Left cardiac atrium (tissue), 4 donors: ENCODE data around the gene DYNLT4. TPM values are rescaled to one million over a fixed set of nuclear protein-coding genes. Genes with fewer than 3 reads are reported as not detected.
"Not testable (repeated sequence)": the region's sequence is repeated elsewhere in the genome, so short reads cannot be mapped to it uniquely, and the experiment has no call there.

Experiments used
- ATAC-seq, 2 donors: fragments of 200-7000 bp; cut with Tn5 transposase; one replicate each; pipeline ENCODE4 v1.9.1; 2020; ENCODE audit warnings: mild to moderate bottlenecking in 2 of 2, moderate library complexity in 2 of 2
- DNase-seq: peaks from one replicate; pipeline ENCODE4 v3.0.0-alpha.2; 2020
- intact Hi-C, 2 donors: fragments of 100-400 bp; cut with DNase I; formaldehyde crosslinking; loops; one replicate each; pipeline versions ENCODE4 v1.14.1 to v1.15.1; 2022 to 2023
- total RNA-seq, 2 donors: library from RNA; stranded (reverse); fragmentation: NEBNext Ultra II Directional; extraction: Animal tissue kit (Norgen Biotek cat#: 25700); gene quantifications; one replicate each; pipeline ENCODE4 v1.2.1, GENCODE V29; 2021
- donor health status: DM: no; HTN: yes; CAD: no.
- donor health status: DM: no; HTN: yes; CAD: no; lungs with severe emphysema.
- donor health status: DM: yes; HTN: yes; CAD: no.
- donor health status: Dilated cardiomyopathy.

The DYNLT4 gene
- total RNA-seq, 2 donors from 2014 or later: 0.71 to 0.79 TPM

DNA sequence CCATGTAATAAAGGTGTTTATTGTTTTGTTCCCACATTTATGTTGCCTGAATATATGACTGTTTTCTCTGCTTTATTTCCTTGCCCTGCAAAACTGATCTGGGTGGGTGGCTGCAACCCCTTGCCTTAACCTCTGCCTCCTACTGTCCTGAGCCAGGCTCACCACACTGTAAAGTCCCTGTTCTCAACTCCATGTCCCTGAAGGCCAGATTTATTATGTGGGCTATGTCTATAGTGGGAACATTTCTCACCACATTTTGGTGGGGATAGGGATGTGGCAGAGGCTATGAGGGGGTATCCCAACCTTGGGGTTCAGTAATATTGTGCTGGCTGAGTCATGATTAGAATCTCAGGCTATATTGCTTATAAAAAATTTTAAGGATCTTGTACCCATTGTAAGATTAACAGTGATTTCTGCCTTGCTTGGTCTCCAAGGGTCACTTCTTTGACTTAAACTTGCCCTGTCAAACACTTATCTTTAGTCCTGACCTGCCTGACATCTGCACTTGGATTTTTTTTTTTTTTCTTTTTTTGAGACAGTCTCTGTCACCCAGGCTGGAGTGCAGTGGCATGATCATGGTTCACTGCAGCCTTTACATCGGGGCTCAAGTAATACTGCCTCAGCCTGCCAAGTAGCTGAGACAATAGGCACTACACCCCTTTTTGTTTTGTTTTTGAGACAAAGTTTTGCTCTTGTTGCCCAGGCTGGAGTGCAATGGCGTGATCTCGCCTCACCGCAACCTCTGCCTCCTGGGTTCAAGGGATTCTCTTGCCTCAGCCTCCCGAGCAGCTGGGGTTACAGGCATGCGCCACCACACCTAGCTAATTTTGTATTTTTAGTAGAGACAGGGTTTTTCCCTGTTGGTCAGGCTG is 28.2 kb downstream of the DYNLT4 start:
- intact Hi-C loops: no loop called here
- DNase-seq (no peak), ATAC-seq (no peak)

DNA sequence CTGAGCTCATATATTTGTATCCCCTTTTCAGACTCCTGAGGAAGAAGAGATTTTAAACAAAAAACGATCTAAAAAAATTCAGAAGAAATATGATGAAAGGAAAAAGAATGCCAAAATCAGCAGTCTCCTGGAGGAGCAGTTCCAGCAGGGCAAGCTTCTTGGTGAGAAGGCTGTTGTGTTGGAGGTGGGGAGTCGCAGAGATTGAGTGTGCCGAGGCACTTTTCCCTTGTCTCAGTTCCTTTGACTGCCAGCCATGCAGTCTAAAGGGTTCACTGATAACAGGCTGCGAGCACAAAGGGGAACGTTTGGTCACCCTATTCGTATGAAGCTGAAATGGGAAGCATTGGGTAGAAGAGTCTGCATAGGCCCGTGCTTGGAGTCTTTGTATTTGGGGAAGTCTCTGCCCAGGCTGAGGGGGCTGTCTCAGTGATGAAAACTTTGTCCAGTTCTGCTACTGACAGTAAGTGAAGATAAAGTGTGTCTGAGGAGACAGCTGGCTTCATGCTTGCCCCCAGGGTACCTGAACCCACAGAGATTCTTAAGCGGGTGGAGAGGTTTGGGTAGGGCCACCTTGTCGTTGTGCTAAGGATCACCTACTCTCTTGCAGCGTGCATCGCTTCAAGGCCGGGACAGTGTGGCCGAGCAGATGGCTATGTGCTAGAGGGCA is 29.0 kb downstream of the DYNLT4 start:
- intact Hi-C loops: no loop called here
- ATAC-seq (no peak), DNase-seq (no peak)

GRCh38 chr1:44777547-44777946 is 29.6 kb downstream of the DYNLT4 start:
- ATAC-seq: no peak
- intact Hi-C loops: no loop called here
- DNase-seq: no peak

- ATAC-seq: no peak
- DNase-seq: no peak
- intact Hi-C loops: no loop called here
Observed at GRCh38 chr1:44776730-44777068, 30.5 kb downstream of the DYNLT4 start.

DNA sequence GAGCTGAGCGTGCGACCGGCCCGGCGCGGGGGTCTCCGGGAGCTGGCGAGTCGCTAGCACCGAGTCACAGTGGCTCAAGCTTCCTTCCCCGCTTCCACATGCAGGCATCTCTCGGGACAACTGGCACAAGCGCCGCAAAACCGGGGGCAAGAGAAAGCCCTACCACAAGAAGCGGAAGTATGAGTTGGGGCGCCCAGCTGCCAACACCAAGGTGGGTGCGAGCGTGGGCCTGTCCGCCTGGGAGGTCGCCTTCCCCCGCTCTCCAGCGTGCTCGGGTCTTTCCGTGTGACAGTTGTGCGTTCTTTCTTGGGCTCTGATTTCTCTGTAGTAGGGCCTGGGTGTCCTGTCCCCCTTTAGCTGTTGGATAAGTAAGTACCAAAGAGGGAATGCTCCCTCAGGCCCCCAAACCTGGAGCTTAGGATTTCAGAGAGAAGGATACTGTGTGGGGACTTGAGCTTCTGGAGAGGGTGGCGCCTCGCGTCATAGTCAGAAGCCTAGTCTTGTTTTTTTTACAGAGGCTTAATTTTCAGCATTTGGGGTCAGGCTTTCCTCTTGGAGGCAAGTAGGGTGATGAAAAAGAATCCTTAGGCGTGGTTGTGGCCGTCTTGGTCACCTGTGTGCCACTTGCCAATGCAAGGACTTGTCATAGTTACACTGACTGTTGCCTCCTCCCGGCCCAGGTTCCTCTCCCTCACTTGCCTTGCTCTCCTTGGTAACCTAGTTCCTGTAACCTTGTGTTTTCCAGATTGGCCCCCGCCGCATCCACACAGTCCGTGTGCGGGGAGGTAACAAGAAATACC is 31.0 kb downstream of the DYNLT4 start:
- DNase-seq (peak; percentile 57), ATAC-seq (peak; percentile 5 to 10)
- intact Hi-C loops: no loop called here

DNA sequence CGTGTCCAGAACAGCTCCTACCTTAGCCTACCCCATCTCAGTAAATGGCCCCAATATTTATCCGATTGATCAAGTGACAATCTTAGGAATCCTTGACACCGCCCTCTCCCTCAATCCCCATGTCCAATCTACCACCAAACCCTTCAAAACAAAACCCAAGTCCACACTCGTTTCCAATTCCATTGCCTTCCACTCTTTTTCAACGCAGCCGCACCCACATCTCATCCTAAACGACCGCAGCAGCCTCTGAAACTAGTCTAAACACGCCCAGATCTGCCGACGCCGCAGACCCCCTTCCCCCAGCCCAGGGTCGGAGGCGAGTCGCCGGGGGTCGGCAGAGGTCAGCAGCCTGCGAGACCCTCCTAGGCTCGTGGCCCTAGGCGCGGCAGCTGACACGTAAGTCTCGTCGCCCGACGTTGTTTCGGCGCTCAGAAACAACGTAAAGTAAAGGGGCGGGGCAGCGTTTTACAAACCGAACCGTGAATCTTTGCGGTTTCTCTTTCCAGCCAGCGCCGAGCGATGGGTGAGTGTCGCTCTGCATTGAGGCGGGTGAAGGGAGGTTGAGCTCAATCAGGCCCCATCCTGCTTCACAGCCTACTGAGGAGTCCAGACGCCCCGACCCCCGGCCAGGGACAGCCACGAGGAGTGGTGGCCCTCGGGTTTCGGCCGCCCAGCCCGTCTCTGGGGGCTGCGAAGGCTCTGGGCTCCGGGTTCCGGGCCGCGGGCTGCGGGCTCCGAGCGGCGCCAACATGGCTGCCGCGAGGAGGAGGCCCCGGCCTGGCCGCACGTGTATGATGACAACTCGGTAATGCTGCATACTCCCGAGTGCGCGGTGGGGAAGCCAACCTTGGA is 31.8 kb downstream of the DYNLT4 start, which contains the start of gene RPS8:
TSS of gene RPS8 (plus strand) at position 463 of the 852 bp plus-strand sequence. CDS start at position 520, 57 bp downstream.
- ATAC-seq: peak; percentile 92 to 94
- intact Hi-C loops: no loop called here
- DNase-seq: peak; percentile 94

- intact Hi-C loops, DNase-seq, ATAC-seq: not testable (repeated sequence)
Observed at GRCh38 chr1:44766421-44766820, 40.7 kb downstream of the DYNLT4 start.

DNA sequence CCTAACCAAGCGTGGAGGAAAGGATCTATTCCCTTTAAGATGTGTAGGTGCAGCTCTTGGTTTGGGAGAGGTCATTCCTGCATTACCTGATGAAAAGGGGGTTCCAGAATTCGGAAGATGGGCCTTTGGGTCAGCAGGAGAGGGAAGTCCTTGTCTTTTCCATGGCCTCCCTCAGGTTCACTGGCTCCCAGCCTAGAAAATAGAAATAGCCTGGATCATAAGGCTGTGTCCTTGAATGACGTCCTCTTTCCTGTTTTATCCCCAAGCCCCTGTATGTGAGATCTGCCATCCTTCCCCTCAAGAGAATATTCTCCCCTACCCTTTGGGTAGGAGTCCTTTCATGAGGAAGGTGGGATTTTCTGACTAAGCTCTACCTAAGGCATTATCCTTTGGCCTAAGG is 46.3 kb downstream of the DYNLT4 start:
- DNase-seq (no peak), ATAC-seq (no peak)
- intact Hi-C loops: no loop called here

- DNase-seq (no peak), ATAC-seq (no peak)
- intact Hi-C loops: no loop called here
Observed at GRCh38 chr1:44759077-44759476, 48.1 kb downstream of the DYNLT4 start.

GRCh38 chr1:44757420-44757819 is 49.7 kb downstream of the DYNLT4 start:
- intact Hi-C loops: no loop called here
- ATAC-seq: no peak

More at GRCh38 chr1:44757420-44757819, 49.7 kb downstream of the DYNLT4 start:
- no peak for DNase-seq

Other genes starting within 250 kb of the DYNLT4 start
- gene TMEM53, start 132.9 kb downstream of the DYNLT4 start, total RNA-seq: 10 to 100 TPM; 11.1 to 11.4 TPM
- gene ARMH1, start 132.6 kb downstream of the DYNLT4 start, total RNA-seq: 1 to 10 TPM in 1 of 2 donors, under 1 TPM in 1; 0.16 to 1.2 TPM
- not detected for gene RNU5D-1, start 76.2 kb downstream of the DYNLT4 start, total RNA-seq
- gene KIF2C, start 67.5 kb downstream of the DYNLT4 start, total RNA-seq: 1 to 10 TPM; 1.2 TPM
- 100 to 1,000 TPM; 950 to 999 TPM for gene RPS8, start 31.8 kb downstream of the DYNLT4 start, total RNA-seq
- under 1 TPM; 0.12 to 0.31 TPM for gene BEST4, start 19.2 kb downstream of the DYNLT4 start, total RNA-seq
- gene PLK3, start 7.0 kb downstream of the DYNLT4 start, total RNA-seq: 10 to 100 TPM in 1 of 2 donors, 1 to 10 TPM in 1; 7.6 to 16.1 TPM
- gene BTBD19, start 1.2 kb upstream of the DYNLT4 start, total RNA-seq: 1 to 10 TPM; 4.0 to 8.6 TPM
- gene PTCH2, start 35.9 kb upstream of the DYNLT4 start, total RNA-seq: under 1 TPM; 0.58 to 0.59 TPM
- gene EIF2B3, start 179.2 kb upstream of the DYNLT4 start, total RNA-seq: 10 to 100 TPM; 26.2 to 34.0 TPM
- gene HECTD3, start 204.0 kb upstream of the DYNLT4 start, total RNA-seq: 10 to 100 TPM; 18.9 to 24.2 TPM
- gene UROD, start 204.9 kb upstream of the DYNLT4 start, total RNA-seq: 10 to 100 TPM; 63.4 to 65.1 TPM